Measurements from ENCODE around the gene NCKAP5. TPM values are rescaled to one million over a fixed set of nuclear protein-coding genes. Genes with fewer than 3 reads are reported as not detected.

The NCKAP5 gene
- total RNA-seq, 1 experiment from 2014 or later = not detected

GRCh38 chr2:132849118-132849517, 719.1 kb downstream of the NCKAP5 start:
- CTCF ChIA-PET = no interaction called here
- H3K4me1 ChIP-seq (replicated peaks; ENCODE audit: insufficient read depth) = 0 out of 2 replicates have a peak, but pooled peaks cover 10% of the 10 kb centered on the region
- POLR2A ChIA-PET (ENCODE audit: unreplicated experiment) = no interaction called here
- H3K27ac ChIP-seq = no peak overlapping the region
- no peaks in the 10 kb centered on the region for H3K9me3 ChIP-seq (ENCODE audit: insufficient read depth, low read depth)
- no TSS peak for BruUV-seq (replicated peaks)
- intact Hi-C loops (cut with micrococcal nuclease; ENCODE audit: unreplicated experiment) = no loop called here
- no peaks in the 10 kb centered on the region for H3K9me2 ChIP-seq (ENCODE audit: insufficient read depth)
- no peaks in the 10 kb centered on the region for H3F3A ChIP-seq (ENCODE audit: insufficient read depth, low read depth)
- TF ChIP-seq CTCF (conservative IDR thresholded peaks at IDR 0.05) (no peak), EZH2 (IDR thresholded peaks at IDR 0.05; ENCODE audit: low read depth) (no peak)
- H2AFZ ChIP-seq = no peak overlapping the region
- H3K4me2 ChIP-seq = no peak overlapping the region
- DNase-seq = no peak
- no peaks in the 10 kb centered on the region for H3K79me2 ChIP-seq (ENCODE audit: low read depth)
- H3K27me3 ChIP-seq (ENCODE audit: insufficient read depth, low read depth) = no peaks in the 10 kb centered on the region
- H3K36me3 ChIP-seq (ENCODE audit: low read depth) = no peaks in the 10 kb centered on the region
- no peaks in the 10 kb centered on the region for H4K20me1 ChIP-seq (ENCODE audit: insufficient read depth)
- no peak overlapping the region for H3K4me3 ChIP-seq

- H2AFZ ChIP-seq = no peak overlapping the region
- POLR2A ChIA-PET (ENCODE audit: unreplicated experiment) = no interaction called here
- CTCF ChIA-PET = no interaction called here
- DNase-seq = no peak
- no peaks in the 10 kb centered on the region for H3K27me3 ChIP-seq (ENCODE audit: insufficient read depth, low read depth)
- TF ChIP-seq CTCF (conservative IDR thresholded peaks at IDR 0.05) (no peak), EZH2 (IDR thresholded peaks at IDR 0.05; ENCODE audit: low read depth) (no peak)
- H3K4me2 ChIP-seq = no peak overlapping the region
- H3K79me2 ChIP-seq (ENCODE audit: low read depth) = no peaks in the 10 kb centered on the region
- no peak overlapping the region for H3K27ac ChIP-seq
- no TSS peak for BruUV-seq (replicated peaks)
- no peaks in the 10 kb centered on the region for H3F3A ChIP-seq (ENCODE audit: insufficient read depth, low read depth)
- no peak overlapping the region for H3K4me3 ChIP-seq
- H4K20me1 ChIP-seq (ENCODE audit: insufficient read depth) = no peaks in the 10 kb centered on the region
- intact Hi-C loops (cut with micrococcal nuclease; ENCODE audit: unreplicated experiment) = no loop called here
- no peaks in the 10 kb centered on the region for H3K9me2 ChIP-seq (ENCODE audit: insufficient read depth)
- H3K4me1 ChIP-seq (replicated peaks; ENCODE audit: insufficient read depth) = 0 out of 2 replicates have a peak, but pooled peaks cover 2% of the 10 kb centered on the region
- no peaks in the 10 kb centered on the region for H3K36me3 ChIP-seq (ENCODE audit: low read depth)
- no peaks in the 10 kb centered on the region for H3K9me3 ChIP-seq (ENCODE audit: insufficient read depth, low read depth)
These were observed 722.9 kb downstream of the NCKAP5 start for GRCh38 chr2:132845339-132845738.

DNA sequence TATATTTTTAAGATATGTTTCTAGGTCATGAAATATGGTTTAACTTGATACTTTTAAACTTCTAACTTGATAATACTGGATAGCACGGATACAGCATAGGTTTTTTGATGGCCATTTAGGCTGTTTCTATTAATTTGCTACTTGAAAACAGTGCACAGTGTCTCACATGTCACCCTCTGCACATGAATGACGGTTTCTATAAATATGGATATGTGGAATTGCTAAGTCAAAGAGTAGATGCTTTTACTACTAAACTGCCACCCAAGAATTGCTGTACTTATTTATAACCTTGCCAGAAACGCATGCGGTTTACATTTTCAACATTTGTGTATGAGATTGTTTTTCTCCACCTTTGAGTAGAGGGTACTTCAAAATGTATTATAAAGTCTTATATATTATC, 723.7 kb downstream of the NCKAP5 start:
- TF ChIP-seq EZH2 (IDR thresholded peaks at IDR 0.05; ENCODE audit: low read depth) (no peak), CTCF (conservative IDR thresholded peaks at IDR 0.05) (no peak)
- Histone ChIP-seq H3F3A (ENCODE audit: insufficient read depth, low read depth) (no peaks in the 10 kb centered on the region), H4K20me1 (ENCODE audit: insufficient read depth) (no peaks in the 10 kb centered on the region), H3K4me3 (no peak overlapping the region), H3K4me2 (no peak overlapping the region), H3K9me3 (ENCODE audit: insufficient read depth, low read depth) (no peaks in the 10 kb centered on the region), H3K4me1 (replicated peaks; ENCODE audit: insufficient read depth) (no peaks in the 10 kb centered on the region), H2AFZ (no peak overlapping the region), H3K27ac (no peak overlapping the region), H3K27me3 (ENCODE audit: insufficient read depth, low read depth) (no peaks in the 10 kb centered on the region), H3K36me3 (ENCODE audit: low read depth) (no peaks in the 10 kb centered on the region), H3K79me2 (ENCODE audit: low read depth) (no peaks in the 10 kb centered on the region), H3K9me2 (ENCODE audit: insufficient read depth) (no peaks in the 10 kb centered on the region)
- BruUV-seq (replicated peaks) = no TSS peak
- POLR2A ChIA-PET (ENCODE audit: unreplicated experiment) = no interaction called here
- CTCF ChIA-PET = no interaction called here
- DNase-seq = no peak
- intact Hi-C loops (cut with micrococcal nuclease; ENCODE audit: unreplicated experiment) = no loop called here
